Esophagus muscularis mucosa (tissue), 3 donors: Measurements from ENCODE around the gene LYVE1.
"Not testable (repeated sequence)": the region's sequence is repeated elsewhere in the genome, so short reads cannot be mapped to it uniquely, and the experiment has no call there.

Experiments used
- POLR2A ChIP-seq: fragments of 450-650 bp; IDR thresholded peaks from one replicate; pipeline ENCODE4 v1.6.1; 2017; ENCODE audit warnings: antibody characterized with exemption, moderate library complexity, mild to moderate bottlenecking, low read depth
- POLR2AphosphoS5 ChIP-seq, 2 donors: sonication (generic); formaldehyde crosslinking; IDR thresholded peaks; one replicate each; pipeline ENCODE4 v1.6.1; 2017; ENCODE audit warnings: antibody characterized with exemption in 2 of 2
- TF ChIP-seq, protein P1 (sequence below), 3 experiments: fragments of 200-600 bp in 2 of 3; fragments of 450-650 bp in 1 of 3; sonication (generic) in 2 of 3; IDR thresholded peaks; one replicate each; pipeline ENCODE4 v1.5.1; 2017 to 2019; ENCODE audit warnings: antibody characterized with exemption in 3 of 3, mild to moderate bottlenecking in 2 of 3, moderate library complexity in 1 of 3

DNA sequence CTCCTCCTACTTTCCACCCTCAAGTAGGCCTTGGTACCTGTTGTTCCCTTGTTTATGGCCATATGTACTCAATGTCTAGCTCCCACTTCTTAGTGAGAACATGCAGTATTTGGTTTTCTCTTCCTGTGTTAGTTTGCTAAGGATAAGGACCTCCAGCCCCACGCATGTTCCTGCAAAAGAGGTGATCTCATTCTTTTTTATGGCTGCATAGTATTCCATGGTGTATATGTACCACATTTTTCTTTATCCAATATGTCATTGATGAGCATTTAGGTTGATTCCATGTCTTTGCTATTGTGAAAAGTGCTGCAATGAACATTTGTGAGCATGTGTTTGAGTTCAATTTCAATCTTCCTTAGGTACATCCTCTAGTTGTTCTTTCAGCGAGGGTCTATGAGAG is 27.4 kb upstream of the LYVE1 start:
- TF ChIP-seq, protein P1, sequence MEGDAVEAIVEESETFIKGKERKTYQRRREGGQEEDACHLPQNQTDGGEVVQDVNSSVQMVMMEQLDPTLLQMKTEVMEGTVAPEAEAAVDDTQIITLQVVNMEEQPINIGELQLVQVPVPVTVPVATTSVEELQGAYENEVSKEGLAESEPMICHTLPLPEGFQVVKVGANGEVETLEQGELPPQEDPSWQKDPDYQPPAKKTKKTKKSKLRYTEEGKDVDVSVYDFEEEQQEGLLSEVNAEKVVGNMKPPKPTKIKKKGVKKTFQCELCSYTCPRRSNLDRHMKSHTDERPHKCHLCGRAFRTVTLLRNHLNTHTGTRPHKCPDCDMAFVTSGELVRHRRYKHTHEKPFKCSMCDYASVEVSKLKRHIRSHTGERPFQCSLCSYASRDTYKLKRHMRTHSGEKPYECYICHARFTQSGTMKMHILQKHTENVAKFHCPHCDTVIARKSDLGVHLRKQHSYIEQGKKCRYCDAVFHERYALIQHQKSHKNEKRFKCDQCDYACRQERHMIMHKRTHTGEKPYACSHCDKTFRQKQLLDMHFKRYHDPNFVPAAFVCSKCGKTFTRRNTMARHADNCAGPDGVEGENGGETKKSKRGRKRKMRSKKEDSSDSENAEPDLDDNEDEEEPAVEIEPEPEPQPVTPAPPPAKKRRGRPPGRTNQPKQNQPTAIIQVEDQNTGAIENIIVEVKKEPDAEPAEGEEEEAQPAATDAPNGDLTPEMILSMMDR (IDR thresholded peaks at IDR 0.05), result not testable (repeated sequence)
- TF ChIP-seq POLR2AphosphoS5 (IDR thresholded peaks at IDR 0.05), result peak in 1 of 2 donors; percentile 34
- TF ChIP-seq POLR2A, result not testable (repeated sequence)
